ENCODE results near the gene FAM53B. TPM values are rescaled to one million over a fixed set of nuclear protein-coding genes. Genes with fewer than 3 reads are reported as not detected.

The FAM53B gene
- total and polyA plus RNA-seq, 4 donors: 14.6 to 45.4 (median 18.2) TPM

DNA sequence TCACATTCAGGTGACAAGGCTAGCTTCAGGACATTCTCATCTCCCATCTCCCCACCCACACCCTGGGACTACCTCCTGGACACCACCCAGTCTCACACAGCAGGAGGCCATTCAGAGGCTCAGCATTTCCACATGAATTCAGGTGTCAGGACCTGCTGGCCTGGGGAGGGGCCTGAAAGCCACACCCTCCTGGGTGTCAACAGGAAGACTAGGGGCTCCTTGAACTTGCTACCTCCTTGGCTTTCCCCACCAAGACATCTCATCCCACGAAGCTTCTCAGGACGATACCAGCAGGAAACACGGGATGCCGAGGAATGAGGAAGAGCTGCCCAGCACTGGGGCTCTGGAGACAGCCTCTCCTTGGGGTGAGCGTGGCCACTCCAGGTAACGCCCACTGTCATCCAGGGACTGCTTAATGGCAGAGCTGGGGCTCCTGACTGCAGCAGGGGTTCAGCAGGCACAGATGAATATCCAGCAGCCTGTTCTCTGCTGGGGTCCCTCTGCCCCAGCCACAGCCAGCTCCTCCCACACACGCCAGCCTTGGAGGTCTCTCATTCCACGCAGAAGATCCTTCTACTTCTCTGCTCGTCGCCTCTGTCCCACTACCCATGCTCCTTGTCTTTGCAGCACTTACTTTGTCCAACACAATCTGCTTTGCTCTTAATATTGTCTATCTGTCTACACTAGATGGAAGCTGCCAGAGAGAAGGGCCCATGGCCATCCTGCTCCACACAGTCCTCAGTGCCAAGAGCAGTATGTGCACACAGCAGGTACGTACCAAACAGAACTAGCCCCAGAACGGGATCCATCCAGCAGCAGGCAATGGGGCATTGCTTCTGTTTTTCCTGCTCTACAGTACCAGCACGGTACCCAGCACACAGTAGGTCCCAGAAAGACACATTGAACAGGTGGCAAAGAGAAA is 88.7 kb downstream of the FAM53B start:
- 71 to 79% methylated on average over 13 of the region's 13 CpGs for WGBS, 2 donors
- no peak for DNase-seq

GRCh38 chr10:124654686-124655085 is 89.5 kb downstream of the FAM53B start:
- Histone ChIP-seq H3K9me3 (ENCODE audit: control insufficient read depth in 4 of 4, insufficient read depth in 3 of 4, low read length in 3 of 4) (no peaks in the 10 kb centered on the region), H3K36me3 (ENCODE audit: control insufficient read depth in 4 of 4, insufficient read depth in 4 of 4, low read length in 4 of 4) (peaks cover 0 to 9% (median 6%) of the 10 kb centered on the region in 4 donors), H3K4me3 (no peak overlapping the region), H3K27ac (ENCODE audit: low read depth in 1 of 2, low read length in 1 of 2) (peak overlapping the region; percentile 38 to 74), H3K4me1 (ENCODE audit: control insufficient read depth in 5 of 5, insufficient read depth in 5 of 5, low read length in 5 of 5) (peaks cover 0 to 36% (median 5%) of the 10 kb centered on the region in 5 donors), H3K9ac (ENCODE audit: insufficient read depth in 1 of 2, low read length in 2 of 2) (no peak overlapping the region), H3K27me3 (ENCODE audit: control insufficient read depth in 3 of 3, insufficient read depth in 3 of 3, low read length in 2 of 3) (no peaks in the 10 kb centered on the region)
- ATAC-seq (ENCODE audit: insufficient read depth, low FRiP score) (no peak), DNase-seq (no peak)
- WGBS, 2 donors: 45 to 60% methylated on average over 7 of the region's 7 CpGs
- TF ChIP-seq, protein P1, sequence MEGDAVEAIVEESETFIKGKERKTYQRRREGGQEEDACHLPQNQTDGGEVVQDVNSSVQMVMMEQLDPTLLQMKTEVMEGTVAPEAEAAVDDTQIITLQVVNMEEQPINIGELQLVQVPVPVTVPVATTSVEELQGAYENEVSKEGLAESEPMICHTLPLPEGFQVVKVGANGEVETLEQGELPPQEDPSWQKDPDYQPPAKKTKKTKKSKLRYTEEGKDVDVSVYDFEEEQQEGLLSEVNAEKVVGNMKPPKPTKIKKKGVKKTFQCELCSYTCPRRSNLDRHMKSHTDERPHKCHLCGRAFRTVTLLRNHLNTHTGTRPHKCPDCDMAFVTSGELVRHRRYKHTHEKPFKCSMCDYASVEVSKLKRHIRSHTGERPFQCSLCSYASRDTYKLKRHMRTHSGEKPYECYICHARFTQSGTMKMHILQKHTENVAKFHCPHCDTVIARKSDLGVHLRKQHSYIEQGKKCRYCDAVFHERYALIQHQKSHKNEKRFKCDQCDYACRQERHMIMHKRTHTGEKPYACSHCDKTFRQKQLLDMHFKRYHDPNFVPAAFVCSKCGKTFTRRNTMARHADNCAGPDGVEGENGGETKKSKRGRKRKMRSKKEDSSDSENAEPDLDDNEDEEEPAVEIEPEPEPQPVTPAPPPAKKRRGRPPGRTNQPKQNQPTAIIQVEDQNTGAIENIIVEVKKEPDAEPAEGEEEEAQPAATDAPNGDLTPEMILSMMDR (IDR thresholded peaks at IDR 0.05; ENCODE audit: control extremely low read depth, extremely low read depth): no peak

More for the DNA sequence above, 88.7 kb downstream of the FAM53B start:
- Histone ChIP-seq H3K4me3 (no peak overlapping the region), H3K36me3 (ENCODE audit: control insufficient read depth in 4 of 4, insufficient read depth in 4 of 4, low read length in 4 of 4) (peaks cover 0 to 9% (median 6%) of the 10 kb centered on the region in 4 donors), H3K9me3 (ENCODE audit: control insufficient read depth in 4 of 4, insufficient read depth in 3 of 4, low read length in 3 of 4) (no peaks in the 10 kb centered on the region), H3K27ac (ENCODE audit: low read depth in 1 of 2, low read length in 1 of 2) (peak overlapping the region; percentile 38 to 74), H3K9ac (ENCODE audit: insufficient read depth in 1 of 2, low read length in 2 of 2) (no peak overlapping the region), H3K4me1 (ENCODE audit: control insufficient read depth in 5 of 5, insufficient read depth in 5 of 5, low read length in 5 of 5) (peaks cover 0 to 37% (median 0%) of the 10 kb centered on the region in 5 donors), H3K27me3 (ENCODE audit: control insufficient read depth in 3 of 3, insufficient read depth in 3 of 3, low read length in 2 of 3) (no peaks in the 10 kb centered on the region)
- ATAC-seq (ENCODE audit: insufficient read depth, low FRiP score): no peak
- TF ChIP-seq, protein P1 (IDR thresholded peaks at IDR 0.05; ENCODE audit: control extremely low read depth, extremely low read depth): no peak

DNA sequence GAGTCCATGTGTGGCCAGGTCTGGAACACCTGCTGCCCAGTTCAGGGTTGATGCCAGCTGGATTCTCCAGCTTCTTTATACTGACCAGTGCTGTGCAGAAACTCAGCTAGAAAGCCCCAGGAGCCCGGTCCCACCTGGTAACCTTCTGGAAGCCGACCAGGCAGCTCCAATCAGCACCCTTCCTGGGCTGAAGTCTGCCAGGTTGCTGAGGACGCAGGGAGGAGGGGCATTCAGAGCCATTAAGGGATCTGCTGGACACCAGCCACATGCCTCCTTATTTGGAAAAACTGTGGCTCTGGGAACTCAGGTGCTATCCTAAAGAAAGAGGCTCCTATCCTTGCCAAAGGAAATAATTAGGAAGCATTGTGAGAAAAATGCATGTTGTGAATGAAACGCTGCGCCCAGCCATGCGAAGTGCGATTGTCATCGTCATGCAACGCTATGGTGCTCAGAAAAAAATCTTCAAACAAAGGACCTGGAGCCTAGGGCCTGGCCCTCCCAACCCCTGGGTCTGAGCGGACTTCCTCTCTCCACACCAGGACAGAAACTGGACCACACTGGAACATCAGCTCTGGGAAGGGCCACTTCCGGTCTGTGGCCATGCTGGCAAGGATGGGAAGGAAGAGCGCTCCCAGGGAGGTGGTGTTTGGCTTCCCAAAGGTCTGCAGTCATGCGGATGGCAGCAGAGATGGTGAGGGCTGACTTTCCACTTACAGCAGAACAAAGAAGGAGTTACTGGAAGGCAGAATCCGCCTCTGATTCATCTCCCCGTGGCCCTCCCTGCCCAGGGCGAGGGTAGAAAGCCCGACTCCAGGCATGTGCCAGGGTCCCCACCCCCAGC is 90.1 kb downstream of the FAM53B start:
- 66 to 84% methylated on average over 16 to 17 of the region's 17 CpGs for WGBS, 2 donors
- H3K4me3 ChIP-seq: no peak overlapping the region
- peaks cover 0 to 8% (median 6%) of the 10 kb centered on the region in 4 donors for H3K36me3 ChIP-seq (ENCODE audit: control insufficient read depth in 4 of 4, insufficient read depth in 4 of 4, low read length in 4 of 4)
- H3K4me1 ChIP-seq (ENCODE audit: control insufficient read depth in 5 of 5, insufficient read depth in 5 of 5, low read length in 5 of 5): peaks cover 1 to 42% (median 11%) of the 10 kb centered on the region in 5 donors
- no peaks in the 10 kb centered on the region for H3K27me3 ChIP-seq (ENCODE audit: control insufficient read depth in 3 of 3, insufficient read depth in 3 of 3, low read length in 2 of 3)
- no peak overlapping the region for H3K9ac ChIP-seq (ENCODE audit: insufficient read depth in 1 of 2, low read length in 2 of 2)
- H3K27ac ChIP-seq (ENCODE audit: low read depth in 1 of 2, low read length in 1 of 2): peak overlapping the region; percentile 62 to 74
- H3K9me3 ChIP-seq (ENCODE audit: control insufficient read depth in 4 of 4, insufficient read depth in 3 of 4, low read length in 3 of 4): no peaks in the 10 kb centered on the region
- TF ChIP-seq, protein P1 (IDR thresholded peaks at IDR 0.05; ENCODE audit: control extremely low read depth, extremely low read depth): no peak
- no peak for DNase-seq
- ATAC-seq (ENCODE audit: insufficient read depth, low FRiP score): no peak
